Astrocyte of the spinal cord (primary cell): Measurements from ENCODE around the gene CRNN.

Experiments used
- DNase-seq: peaks from one replicate; pipeline ENCODE4 v3.0.0; 2011; ENCODE audit warnings: low read depth, low spot score
- H3K4me3 ChIP-seq: 2 replicates; pipeline ENCODE4 v1.5.1; 2011; ENCODE audit warnings: low read depth, mild to moderate bottlenecking, low read length, moderate library complexity
- CTCF ChIP-seq: IDR thresholded peaks from 2 replicates; pipeline ENCODE4 v1.5.1; 2012; ENCODE audit warnings: low read depth, mild to moderate bottlenecking, low read length, inconsistent platforms
- in situ Hi-C: cut with HindIII; loops from 2 replicates; pipeline ENCODE4 v1.10.0; 2017; ENCODE audit warnings: low sequenced_read_pairs

CRNN gene

GRCh38 chr1:152440635-152441471 is 26.8 kb upstream of the CRNN start:
- peak; percentile 88 for TF ChIP-seq CTCF
- DNase-seq = peak; percentile 63
- H3K4me3 ChIP-seq = no peak overlapping the region
- in situ Hi-C loops = no loop called here

- no peak for TF ChIP-seq CTCF
- in situ Hi-C loops = no loop called here
- no peak for DNase-seq
- no peak overlapping the region for H3K4me3 ChIP-seq
Measured at GRCh38 chr1:152436593-152437496, 22.8 kb upstream of the CRNN start.

- TF ChIP-seq CTCF = no peak
- DNase-seq = no peak
- in situ Hi-C loops = no loop called here
- no peak overlapping the region for H3K4me3 ChIP-seq
Measured at GRCh38 chr1:152427458-152427857, 13.4 kb upstream of the CRNN start.

GRCh38 chr1:152426731-152427130 is 12.7 kb upstream of the CRNN start:
- in situ Hi-C loops = no loop called here

GRCh38 chr1:152419917-152420316 is 5.9 kb upstream of the CRNN start:
- no peak overlapping the region for H3K4me3 ChIP-seq
- in situ Hi-C loops = no loop called here
- DNase-seq = no peak
- TF ChIP-seq CTCF = no peak

More at GRCh38 chr1:152426731-152427130, 12.7 kb upstream of the CRNN start:
- no peak for DNase-seq
- H3K4me3 ChIP-seq = no peak overlapping the region
- no peak for TF ChIP-seq CTCF

GRCh38 chr1:152415454-152416227 is 1.6 kb upstream of the CRNN start:
- no peak for TF ChIP-seq CTCF
- DNase-seq = no peak
- in situ Hi-C loops = no loop called here
- no peak overlapping the region for H3K4me3 ChIP-seq
